OCI-LY7 (cell line): ENCODE results near the gene PGGHG.

Experiments used
- EZH2phosphoT487 ChIP-seq: fragments of 200-600 bp; sonication (generic); IDR thresholded peaks from 2 replicates; pipeline ENCODE4 v1.6.1; 2018; ENCODE audit warnings: low read depth, borderline replicate concordance, mild to moderate bottlenecking, mixed run types, antibody characterized with exemption, low read length, moderate library complexity, mixed read lengths
- TF ChIP-seq, protein P1 (sequence below): fragments of 200-600 bp; sonication (generic); conservative IDR thresholded peaks from 2 replicates; pipeline ENCODE4 v1.5.1; 2014; ENCODE audit warnings: mild to moderate bottlenecking, antibody characterized with exemption, low read length, moderate library complexity, mixed read lengths

DNA sequence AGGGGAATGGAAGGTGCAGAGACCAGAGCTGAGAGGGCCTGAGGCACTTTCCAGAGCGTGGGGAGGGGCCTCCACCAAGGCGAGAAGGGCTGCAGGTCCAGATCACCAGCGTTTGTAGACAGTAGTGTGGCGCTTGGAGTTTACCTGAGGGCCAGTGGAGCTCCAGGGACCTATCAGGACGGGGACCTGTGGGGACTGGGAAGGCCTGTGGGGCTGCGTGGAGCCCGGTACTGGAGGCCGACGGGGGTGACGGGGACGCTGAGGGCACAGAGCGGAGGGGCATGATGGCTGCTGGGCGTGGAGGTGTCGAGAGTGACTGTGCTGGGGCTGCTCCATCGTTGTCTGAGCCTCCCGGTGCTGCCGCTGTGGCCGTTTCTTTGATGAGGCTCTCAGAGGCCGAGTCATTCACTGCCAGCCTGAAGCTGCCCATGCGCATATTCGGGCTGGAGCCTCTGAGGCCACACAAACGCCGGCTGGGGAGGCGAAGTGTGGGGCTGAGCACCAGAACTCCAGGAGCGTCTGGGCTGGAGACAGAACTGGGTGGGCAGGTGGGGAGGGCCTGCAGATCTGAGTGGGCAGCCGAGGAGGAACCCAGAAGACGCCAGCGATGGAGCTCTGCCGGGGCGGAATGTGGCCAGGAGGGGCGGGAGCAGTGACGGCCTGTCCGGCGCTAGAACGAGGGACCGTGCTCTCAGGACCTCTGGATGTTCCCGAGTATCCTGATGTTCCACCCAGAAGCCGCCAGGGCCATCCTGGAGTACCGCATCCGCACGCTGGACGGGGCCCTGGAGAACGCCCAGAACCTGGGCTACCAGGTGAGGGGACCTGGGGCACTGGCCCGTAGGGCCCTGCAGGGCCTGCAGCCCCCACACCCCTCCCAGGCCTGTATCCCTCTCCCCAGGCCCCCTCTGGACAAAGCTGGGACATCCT lies 2.6 kb downstream of the PGGHG start:
- TF ChIP-seq, protein P1, sequence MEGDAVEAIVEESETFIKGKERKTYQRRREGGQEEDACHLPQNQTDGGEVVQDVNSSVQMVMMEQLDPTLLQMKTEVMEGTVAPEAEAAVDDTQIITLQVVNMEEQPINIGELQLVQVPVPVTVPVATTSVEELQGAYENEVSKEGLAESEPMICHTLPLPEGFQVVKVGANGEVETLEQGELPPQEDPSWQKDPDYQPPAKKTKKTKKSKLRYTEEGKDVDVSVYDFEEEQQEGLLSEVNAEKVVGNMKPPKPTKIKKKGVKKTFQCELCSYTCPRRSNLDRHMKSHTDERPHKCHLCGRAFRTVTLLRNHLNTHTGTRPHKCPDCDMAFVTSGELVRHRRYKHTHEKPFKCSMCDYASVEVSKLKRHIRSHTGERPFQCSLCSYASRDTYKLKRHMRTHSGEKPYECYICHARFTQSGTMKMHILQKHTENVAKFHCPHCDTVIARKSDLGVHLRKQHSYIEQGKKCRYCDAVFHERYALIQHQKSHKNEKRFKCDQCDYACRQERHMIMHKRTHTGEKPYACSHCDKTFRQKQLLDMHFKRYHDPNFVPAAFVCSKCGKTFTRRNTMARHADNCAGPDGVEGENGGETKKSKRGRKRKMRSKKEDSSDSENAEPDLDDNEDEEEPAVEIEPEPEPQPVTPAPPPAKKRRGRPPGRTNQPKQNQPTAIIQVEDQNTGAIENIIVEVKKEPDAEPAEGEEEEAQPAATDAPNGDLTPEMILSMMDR: no peak
- no peak for TF ChIP-seq EZH2phosphoT487
